Neural cell (in vitro differentiated cells): ENCODE data around the gene MARCHF9. TPM values are rescaled to one million over a fixed set of nuclear protein-coding genes. Genes with fewer than 3 reads are reported as not detected.
"Not testable (repeated sequence)": the region's sequence is repeated elsewhere in the genome, so short reads cannot be mapped to it uniquely, and the experiment has no call there.

Experiments used
- H2AFZ ChIP-seq: fragments of 200-600, 300-800 bp; sonication (generic), shearing (Covaris generic); 2 replicates; pipeline ENCODE4 v1.6.0; 2014; ENCODE audit warnings: low read depth, mild to moderate bottlenecking, antibody characterized with exemption, low read length, moderate library complexity
- H3F3A ChIP-seq: fragments of 200-600 bp; shearing (Covaris generic); 2 replicates; pipeline ENCODE4 v1.6.1; 2016; ENCODE audit warnings: mild to moderate bottlenecking, moderate library complexity, mixed read lengths, antibody characterized with exemption, low read length; ENCODE audit not compliant: insufficient read depth, poor library complexity, severe bottlenecking
- H3K27ac ChIP-seq: fragments of 200-600, 300-800 bp; sonication (generic), shearing (Covaris generic); 2 replicates; pipeline ENCODE4 v1.5.1; 2014; ENCODE audit warnings: mild to moderate bottlenecking, low read length, moderate library complexity
- H3K27me3 ChIP-seq: fragments of 300-800, 200-600 bp; sonication (generic), shearing (Covaris generic); 2 replicates; pipeline ENCODE4 v1.6.0; 2014; ENCODE audit warnings: mild to moderate bottlenecking, low read depth, low read length, moderate library complexity; ENCODE audit not compliant: insufficient read depth
- H3K36me3 ChIP-seq: fragments of 300-800, 200-600 bp; sonication (generic), shearing (Covaris generic); 2 replicates; pipeline ENCODE4 v1.5.1; 2014; ENCODE audit warnings: mild to moderate bottlenecking, antibody characterized with exemption, low read length, moderate library complexity; ENCODE audit not compliant: insufficient read depth
- H3K4me2 ChIP-seq: fragments of 300-800, 200-600 bp; sonication (generic), shearing (Covaris generic); 2 replicates; pipeline ENCODE4 v1.6.0; 2014; ENCODE audit warnings: mild to moderate bottlenecking, low read length
- H3K4me3 ChIP-seq: fragments of 300-800, 200-600 bp; sonication (generic), shearing (Covaris generic); 2 replicates; pipeline ENCODE4 v1.5.1; 2014; ENCODE audit warnings: mild to moderate bottlenecking, low read length, moderate library complexity
- H3K79me2 ChIP-seq: fragments of 200-600 bp; shearing (Covaris generic); replicated peaks from 2 replicates; pipeline ENCODE4 v1.6.0; 2014; ENCODE audit warnings: mild to moderate bottlenecking, low read length, moderate library complexity; ENCODE audit not compliant: insufficient read depth
- H3K9ac ChIP-seq: fragments of 300-800, 200-600 bp; sonication (generic), shearing (Covaris generic); 2 replicates; pipeline ENCODE4 v1.6.1; 2016; ENCODE audit warnings: mild to moderate bottlenecking, low read length, mixed read lengths
- H3K9me2 ChIP-seq: fragments of 200-600 bp; shearing (Covaris generic); 2 replicates; pipeline ENCODE4 v1.6.1; 2016; ENCODE audit warnings: mild to moderate bottlenecking, low read length, mixed read lengths; ENCODE audit not compliant: insufficient read depth
- H3K9me3 ChIP-seq: fragments of 200-600, 300-800 bp; sonication (generic), shearing (Covaris generic); 2 replicates; pipeline ENCODE4 v1.6.1; 2016; ENCODE audit warnings: mild to moderate bottlenecking, mixed run types, low read length, moderate library complexity, mixed read lengths
- H4K20me1 ChIP-seq: fragments of 200-600 bp; shearing (Covaris generic); 2 replicates; pipeline ENCODE4 v1.6.1; 2016; ENCODE audit warnings: mild to moderate bottlenecking, mixed run types; ENCODE audit not compliant: insufficient read depth
- EP300 ChIP-seq: fragments of 450-650 bp; conservative IDR thresholded peaks from 2 replicates; pipeline ENCODE4 v1.6.1; 2014; ENCODE audit warnings: antibody characterized with exemption, mild to moderate bottlenecking, moderate library complexity; ENCODE audit not compliant: poor library complexity, severe bottlenecking
- EZH2 ChIP-seq: fragments of 200-600, 300-800 bp; shearing (Covaris generic), sonication (generic); IDR thresholded peaks from 2 replicates; pipeline ENCODE4 v1.6.1; 2014; ENCODE audit warnings: antibody characterized with exemption, low read length, borderline replicate concordance, mild to moderate bottlenecking; ENCODE audit not compliant: insufficient read depth, poor library complexity, severe bottlenecking
- MXI1 ChIP-seq: fragments of 450-650 bp; conservative IDR thresholded peaks from 2 replicates; pipeline ENCODE4 v1.6.1; 2014; ENCODE audit warnings: antibody characterized with exemption, mild to moderate bottlenecking; ENCODE audit not compliant: poor library complexity, severe bottlenecking
- POLR2AphosphoS5 ChIP-seq: IDR thresholded peaks from 2 replicates; pipeline ENCODE4 v1.6.1; 2012
- RAD21 ChIP-seq: fragments of 450-650 bp; conservative IDR thresholded peaks from 2 replicates; pipeline ENCODE4 v1.6.1; 2014; ENCODE audit warnings: antibody characterized with exemption, mild to moderate bottlenecking, moderate library complexity
- REST ChIP-seq: IDR thresholded peaks from 2 replicates; pipeline ENCODE4 v1.6.1; 2012; ENCODE audit warnings: borderline replicate concordance
- SMC3 ChIP-seq: fragments of 450-650 bp; conservative IDR thresholded peaks from 2 replicates; pipeline ENCODE4 v1.6.1; 2014; ENCODE audit warnings: antibody characterized with exemption, mild to moderate bottlenecking, moderate library complexity; ENCODE audit not compliant: poor library complexity
- TAF1 ChIP-seq: IDR thresholded peaks from 2 replicates; pipeline ENCODE4 v1.6.1; 2012; ENCODE audit warnings: low read depth
- polyA plus RNA-seq: library from polyadenylated mRNA; depleted of rRNA; stranded (reverse); fragments of >200 nt; gene quantifications from 2 replicates; pipeline ENCODE4 v1.2.3, GENCODE V29; 2014
- TF ChIP-seq, protein P1 (sequence below): fragments of 450-650 bp; IDR thresholded peaks from 2 replicates; pipeline ENCODE4 v1.5.1; 2014; ENCODE audit warnings: antibody characterized with exemption, mild to moderate bottlenecking, moderate library complexity; ENCODE audit not compliant: poor library complexity, severe bottlenecking

MARCHF9 gene
- polyA plus RNA-seq, 1 donor from 2014 or later, result 34.5 TPM

GRCh38 chr12:57713209-57713608 lies 41.7 kb upstream of the MARCHF9 start:
- H3K9ac ChIP-seq, result no peak overlapping the region

DNA sequence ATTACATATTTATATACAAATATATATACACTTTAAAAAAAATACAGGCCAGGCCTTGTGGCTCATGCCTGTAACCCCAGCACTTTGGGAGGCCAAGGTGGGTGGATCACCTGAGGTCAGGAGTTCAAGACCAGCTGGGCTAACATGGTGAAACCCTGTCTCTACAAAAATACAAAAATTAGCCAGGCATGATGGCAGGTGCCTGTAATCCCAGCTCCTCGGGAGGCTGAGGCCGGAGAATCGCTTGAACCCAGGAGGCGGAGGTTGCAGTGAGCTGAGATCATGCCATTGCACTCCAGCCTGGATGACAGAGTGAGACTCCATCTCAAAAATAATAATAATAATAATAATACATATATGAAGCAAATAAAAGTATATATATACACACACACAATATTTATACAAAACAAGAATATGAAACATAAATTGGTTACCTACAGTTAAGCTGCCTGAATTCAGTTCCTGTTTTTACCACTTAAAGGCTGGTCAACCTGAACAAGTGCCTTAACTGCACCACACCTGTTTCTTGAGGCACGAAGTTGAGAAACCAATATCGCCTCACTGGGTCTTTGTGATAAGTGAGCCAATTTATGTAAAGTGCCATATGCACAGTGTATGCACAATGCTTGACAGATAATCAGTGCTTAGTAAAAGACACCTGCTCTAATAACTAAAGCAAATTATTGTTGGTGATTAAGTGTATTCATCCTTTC lies 39.7 kb upstream of the MARCHF9 start:
- H3K27me3 ChIP-seq, H3K27ac ChIP-seq, H2AFZ ChIP-seq, H3K4me3 ChIP-seq, H3F3A ChIP-seq, H3K9me2 ChIP-seq, H4K20me1 ChIP-seq, H3K79me2 ChIP-seq, H3K9ac ChIP-seq, H3K4me2 ChIP-seq, H3K36me3 ChIP-seq, H3K9me3 ChIP-seq: not testable (repeated sequence)

More at GRCh38 chr12:57713209-57713608, 41.7 kb upstream of the MARCHF9 start:
- Histone ChIP-seq H3K79me2 (no peaks in the 10 kb centered on the region), H3K27me3 (no peaks in the 10 kb centered on the region), H3K4me2 (no peak overlapping the region), H3K9me2 (no peaks in the 10 kb centered on the region), H3K36me3 (peaks cover 3% of the 10 kb centered on the region), H3K4me3 (no peak overlapping the region), H2AFZ (no peak overlapping the region), H3K27ac (no peak overlapping the region), H3K9me3 (no peaks in the 10 kb centered on the region), H3F3A (no peaks in the 10 kb centered on the region), H4K20me1 (no peaks in the 10 kb centered on the region)
- no peak for TF ChIP-seq TAF1
- no peak for TF ChIP-seq RAD21
- TF ChIP-seq EZH2, result no peak
- no peak for TF ChIP-seq REST
- TF ChIP-seq, protein P1, sequence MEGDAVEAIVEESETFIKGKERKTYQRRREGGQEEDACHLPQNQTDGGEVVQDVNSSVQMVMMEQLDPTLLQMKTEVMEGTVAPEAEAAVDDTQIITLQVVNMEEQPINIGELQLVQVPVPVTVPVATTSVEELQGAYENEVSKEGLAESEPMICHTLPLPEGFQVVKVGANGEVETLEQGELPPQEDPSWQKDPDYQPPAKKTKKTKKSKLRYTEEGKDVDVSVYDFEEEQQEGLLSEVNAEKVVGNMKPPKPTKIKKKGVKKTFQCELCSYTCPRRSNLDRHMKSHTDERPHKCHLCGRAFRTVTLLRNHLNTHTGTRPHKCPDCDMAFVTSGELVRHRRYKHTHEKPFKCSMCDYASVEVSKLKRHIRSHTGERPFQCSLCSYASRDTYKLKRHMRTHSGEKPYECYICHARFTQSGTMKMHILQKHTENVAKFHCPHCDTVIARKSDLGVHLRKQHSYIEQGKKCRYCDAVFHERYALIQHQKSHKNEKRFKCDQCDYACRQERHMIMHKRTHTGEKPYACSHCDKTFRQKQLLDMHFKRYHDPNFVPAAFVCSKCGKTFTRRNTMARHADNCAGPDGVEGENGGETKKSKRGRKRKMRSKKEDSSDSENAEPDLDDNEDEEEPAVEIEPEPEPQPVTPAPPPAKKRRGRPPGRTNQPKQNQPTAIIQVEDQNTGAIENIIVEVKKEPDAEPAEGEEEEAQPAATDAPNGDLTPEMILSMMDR, result no peak
- TF ChIP-seq EP300, result no peak
- TF ChIP-seq SMC3, result no peak
- TF ChIP-seq MXI1, result no peak
- no peak for TF ChIP-seq POLR2AphosphoS5

DNA sequence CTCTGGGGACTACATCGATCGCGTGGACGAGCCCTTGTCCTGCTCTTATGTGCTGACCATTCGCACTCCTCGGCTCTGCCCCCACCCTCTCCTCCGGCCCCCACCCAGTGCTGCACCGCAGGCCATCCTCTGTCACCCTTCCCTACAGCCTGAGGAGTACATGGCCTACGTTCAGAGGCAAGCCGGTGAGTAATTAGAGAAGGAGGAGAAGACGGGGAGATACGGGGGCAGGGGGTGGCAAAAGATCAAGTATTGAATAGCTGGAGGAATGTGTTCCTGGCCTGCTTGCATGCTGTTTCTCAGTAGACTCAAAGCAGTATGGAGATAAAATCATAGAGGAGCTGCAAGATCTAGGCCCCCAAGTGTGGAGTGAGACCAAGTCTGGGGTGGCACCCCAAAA lies 39.1 kb upstream of the MARCHF9 start:
- no peaks in the 10 kb centered on the region for H3F3A ChIP-seq
- no peaks in the 10 kb centered on the region for H4K20me1 ChIP-seq
- H3K27ac ChIP-seq, result no peak overlapping the region
- TF ChIP-seq REST (no peak), EP300 (no peak), SMC3 (no peak), POLR2AphosphoS5 (no peak)
- H3K36me3 ChIP-seq, result peaks cover 3% of the 10 kb centered on the region
- H3K79me2 ChIP-seq, result no peaks in the 10 kb centered on the region
- H3K9ac ChIP-seq, result no peak overlapping the region
- no peaks in the 10 kb centered on the region for H3K9me3 ChIP-seq
- H3K4me2 ChIP-seq, result no peak overlapping the region
- H3K9me2 ChIP-seq, result no peaks in the 10 kb centered on the region
- no peak overlapping the region for H2AFZ ChIP-seq
- no peak overlapping the region for H3K4me3 ChIP-seq
- H3K27me3 ChIP-seq, result no peaks in the 10 kb centered on the region
